Progenitor cell of endocrine pancreas (in vitro differentiated cells): ENCODE measurements around the gene REPS2. TPM values are rescaled to one million over a fixed set of nuclear protein-coding genes. Genes with fewer than 3 reads are reported as not detected.
"Not testable (repeated sequence)": the region's sequence is repeated elsewhere in the genome, so short reads cannot be mapped to it uniquely, and the experiment has no call there.

ENCODE experiments used
- DNase-seq: peaks from one replicate; pipeline ENCODE4 v3.0.0; 2021; ENCODE audit warnings: low spot score; ENCODE audit not compliant: unreplicated experiment
- H3K27ac Mint-ChIP-seq: 2 replicates; pipeline ENCODE4 v1.8.0; 2021; ENCODE audit warnings: mild to moderate bottlenecking, moderate library complexity, mixed read lengths
- H3K27me3 Mint-ChIP-seq: 2 replicates; pipeline ENCODE4 v1.8.0; 2021; ENCODE audit warnings: mixed read lengths
- H3K36me3 Mint-ChIP-seq: 2 replicates; pipeline ENCODE4 v1.8.0; 2022; ENCODE audit warnings: mixed read lengths; ENCODE audit not compliant: insufficient read depth
- H3K4me1 Mint-ChIP-seq: 2 replicates; pipeline ENCODE4 v1.8.0; 2021; ENCODE audit warnings: low read depth, mixed read lengths
- H3K4me3 Mint-ChIP-seq: 2 replicates; pipeline ENCODE4 v1.8.0; 2021; ENCODE audit warnings: low read depth, mild to moderate bottlenecking, moderate library complexity, mixed read lengths
- H3K9me3 Mint-ChIP-seq: 2 replicates; pipeline ENCODE4 v1.8.0; 2021; ENCODE audit warnings: low read depth, mixed read lengths
- CTCF ChIP-seq: fragments of 200-600 bp; sonication (generic); IDR thresholded peaks from one replicate; pipeline ENCODE4 v1.5.0; 2021; ENCODE audit warnings: antibody characterized with exemption, mild to moderate bottlenecking; ENCODE audit not compliant: unreplicated experiment
- total RNA-seq: library from RNA; stranded (reverse); gene quantifications from 2 replicates; pipeline ENCODE4 v1.2.1, GENCODE V29; 2021

Gene REPS2
- total RNA-seq, 1 donor from 2014 or later, result 4.3 TPM

- Mint-ChIP-seq H3K4me1 (no peaks in the 10 kb centered on the region), H3K4me3 (peak overlapping the region; percentile 89), H3K27ac (peak overlapping the region; percentile 87), H3K9me3 (no peaks in the 10 kb centered on the region), H3K27me3 (peaks cover 27% of the 10 kb centered on the region), H3K36me3 (no peaks in the 10 kb centered on the region)
- TF ChIP-seq CTCF, result no peak
- peak; percentile 20 for DNase-seq
These were observed 609 bp downstream of the REPS2 start for GRCh38 chrX:16946971-16947562.

GRCh38 chrX:16950423-16950822 is 4.0 kb downstream of the REPS2 start:
- H3K27me3 Mint-ChIP-seq, result peaks cover 24% of the 10 kb centered on the region
- no peak for DNase-seq
- no peaks in the 10 kb centered on the region for H3K36me3 Mint-ChIP-seq

GRCh38 chrX:16953606-16954211 is 7.3 kb downstream of the REPS2 start:
- no peak for TF ChIP-seq CTCF
- H3K27me3 Mint-ChIP-seq, result peaks cover 12% of the 10 kb centered on the region
- H3K4me1 Mint-ChIP-seq, result no peaks in the 10 kb centered on the region
- no peaks in the 10 kb centered on the region for H3K36me3 Mint-ChIP-seq
- H3K27ac Mint-ChIP-seq, result no peak overlapping the region
- DNase-seq, result no peak
- H3K9me3 Mint-ChIP-seq, result no peaks in the 10 kb centered on the region
- H3K4me3 Mint-ChIP-seq, result no peak overlapping the region

More at GRCh38 chrX:16950423-16950822, 4.0 kb downstream of the REPS2 start:
- Mint-ChIP-seq H3K9me3 (no peaks in the 10 kb centered on the region), H3K4me3 (no peak overlapping the region), H3K4me1 (no peaks in the 10 kb centered on the region), H3K27ac (no peak overlapping the region)
- TF ChIP-seq CTCF, result no peak

GRCh38 chrX:16957751-16958150 is 11.3 kb downstream of the REPS2 start:
- Mint-ChIP-seq H3K4me3 (no peak overlapping the region), H3K27me3 (peaks cover 4% of the 10 kb centered on the region), H3K9me3 (no peaks in the 10 kb centered on the region), H3K36me3 (no peaks in the 10 kb centered on the region), H3K4me1 (no peaks in the 10 kb centered on the region), H3K27ac (no peak overlapping the region)
- no peak for TF ChIP-seq CTCF
- DNase-seq, result no peak

- Mint-ChIP-seq H3K27me3 (peaks cover 4% of the 10 kb centered on the region), H3K27ac (no peak overlapping the region), H3K4me3 (no peak overlapping the region), H3K9me3 (no peaks in the 10 kb centered on the region), H3K4me1 (no peaks in the 10 kb centered on the region), H3K36me3 (no peaks in the 10 kb centered on the region)
- no peak for TF ChIP-seq CTCF
- no peak for DNase-seq
These were observed 11.9 kb downstream of the REPS2 start for GRCh38 chrX:16958356-16958755.

GRCh38 chrX:16962661-16963060 is 16.2 kb downstream of the REPS2 start:
- H3K36me3 Mint-ChIP-seq, H3K4me1 Mint-ChIP-seq, H3K9me3 Mint-ChIP-seq, H3K4me3 Mint-ChIP-seq, H3K27ac Mint-ChIP-seq, H3K27me3 Mint-ChIP-seq, DNase-seq: not testable (repeated sequence)
